OCI-LY3 (cell line): Measurements from ENCODE around the gene CST4.
"Not testable (repeated sequence)": the region's sequence is repeated elsewhere in the genome, so short reads cannot be mapped to it uniquely, and the experiment has no call there.

Experiments used
- H2AFZ ChIP-seq: fragments of 200-600, 300-600 bp; shearing (Covaris generic); 2 replicates; pipeline ENCODE4 v1.6.0; 2014; ENCODE audit warnings: antibody characterized with exemption, low read depth, low read length
- H3K27ac ChIP-seq: fragments of 200-600, 300-600 bp; sonication (generic); 2 replicates; pipeline ENCODE4 v1.5.1; 2014; ENCODE audit warnings: mild to moderate bottlenecking, low read length, moderate library complexity, mixed read lengths
- H3K27me3 ChIP-seq: fragments of 200-600, 300-600 bp; sonication (generic); 2 replicates; pipeline ENCODE4 v1.6.1; 2014; ENCODE audit warnings: low read depth, low read length, mixed read lengths
- H3K36me3 ChIP-seq: fragments of 200-600, 300-600 bp; sonication (generic); replicated peaks from 2 replicates; pipeline ENCODE3; 2014; ENCODE audit warnings: low read depth, low read length, mixed read lengths
- H3K4me1 ChIP-seq: fragments of 300-600, 200-600 bp; sonication (generic); 2 replicates; pipeline ENCODE4 v1.6.1; 2014; ENCODE audit warnings: low read length, mixed read lengths
- H3K4me2 ChIP-seq: fragments of 200-600, 300-600 bp; sonication (generic); 2 replicates; pipeline ENCODE4 v1.6.1; 2014; ENCODE audit warnings: low read length, mixed read lengths
- H3K4me3 ChIP-seq: fragments of 300-600, 200-600 bp; sonication (generic); 2 replicates; pipeline ENCODE4 v1.5.1; 2014; ENCODE audit warnings: antibody characterized with exemption, mild to moderate bottlenecking, low read length, moderate library complexity
- H3K79me2 ChIP-seq: fragments of 300-600, 200-600 bp; shearing (Covaris generic); 2 replicates; pipeline ENCODE4 v1.6.1; 2014; ENCODE audit warnings: mild to moderate bottlenecking, low read length, mixed read lengths
- H3K9ac ChIP-seq: fragments of 300-600, 200-600 bp; shearing (Covaris generic); 2 replicates; pipeline ENCODE4 v1.6.0; 2014; ENCODE audit warnings: mild to moderate bottlenecking, low read length, moderate library complexity
- H3K9me3 ChIP-seq: fragments of 200-600, 300-600 bp; shearing (Covaris generic); 2 replicates; pipeline ENCODE4 v1.6.1; 2014; ENCODE audit warnings: low read length, mixed read lengths; ENCODE audit not compliant: insufficient read depth
- H4K20me1 ChIP-seq: fragments of 200-600, 300-600 bp; sonication (generic); 2 replicates; pipeline ENCODE4 v1.6.1; 2016; ENCODE audit warnings: low read length, mixed read lengths; ENCODE audit not compliant: insufficient read depth
- CTCF ChIP-seq: fragments of 200-600, 300-600 bp; sonication (generic); IDR thresholded peaks from 2 replicates; pipeline ENCODE4 v1.5.1; 2014; ENCODE audit warnings: antibody characterized with exemption, low read length, low read depth

The CST4 gene

GRCh38 chr20:23723659-23724307, 34.9 kb upstream of the CST4 start:
- H3K36me3 ChIP-seq, H3K9ac ChIP-seq, H3K4me3 ChIP-seq, H3K9me3 ChIP-seq, H3K4me2 ChIP-seq, H3K4me1 ChIP-seq, H3K27me3 ChIP-seq, H2AFZ ChIP-seq, H3K27ac ChIP-seq, H3K79me2 ChIP-seq, H4K20me1 ChIP-seq: not testable (repeated sequence)
- peak; percentile 29; the same call in 1 of the 2 replicates for TF ChIP-seq CTCF

- not testable (repeated sequence) for H3K27ac ChIP-seq, H3K36me3 ChIP-seq, H2AFZ ChIP-seq, H4K20me1 ChIP-seq, H3K9ac ChIP-seq, H3K79me2 ChIP-seq, H3K4me3 ChIP-seq, H3K4me2 ChIP-seq, H3K27me3 ChIP-seq, H3K4me1 ChIP-seq, H3K9me3 ChIP-seq
These were observed 34.0 kb upstream of the CST4 start for GRCh38 chr20:23722851-23723250.

GRCh38 chr20:23721962-23722361, 33.1 kb upstream of the CST4 start:
- Histone ChIP-seq H4K20me1 (no peaks in the 10 kb centered on the region), H3K27ac (no peak overlapping the region), H3K4me3 (no peak overlapping the region), H3K79me2 (no peaks in the 10 kb centered on the region), H3K4me2 (no peak overlapping the region), H3K4me1 (no peaks in the 10 kb centered on the region), H3K27me3 (peaks cover 8% of the 10 kb centered on the region; the same call in 1 of the 2 replicates), H2AFZ (no peak overlapping the region), H3K9me3 (no peaks in the 10 kb centered on the region), H3K36me3 (no peaks in the 10 kb centered on the region), H3K9ac (no peak overlapping the region)
- no peak for TF ChIP-seq CTCF

GRCh38 chr20:23719351-23719750, 30.5 kb upstream of the CST4 start:
- not testable (repeated sequence) for H4K20me1 ChIP-seq, H3K9ac ChIP-seq, H3K9me3 ChIP-seq

GRCh38 chr20:23711778-23712177, 22.9 kb upstream of the CST4 start:
- H4K20me1 ChIP-seq, H3K9me3 ChIP-seq, H3K9ac ChIP-seq, H3K36me3 ChIP-seq, H2AFZ ChIP-seq, H3K4me1 ChIP-seq, H3K79me2 ChIP-seq, H3K27ac ChIP-seq, H3K4me3 ChIP-seq, H3K4me2 ChIP-seq: not testable (repeated sequence)
- peaks cover 11% of the 10 kb centered on the region; the same call in 1 of the 2 replicates for H3K27me3 ChIP-seq

More at GRCh38 chr20:23719351-23719750, 30.5 kb upstream of the CST4 start:
- H3K36me3 ChIP-seq, H3K4me1 ChIP-seq, H3K27ac ChIP-seq, H2AFZ ChIP-seq, H3K79me2 ChIP-seq, H3K4me2 ChIP-seq, H3K4me3 ChIP-seq: not testable (repeated sequence)
- peaks cover 11% of the 10 kb centered on the region; the same call in 1 of the 2 replicates for H3K27me3 ChIP-seq
